Measurements from ENCODE around the gene SLC2A13.
"Not testable (repeated sequence)": the region's sequence is repeated elsewhere in the genome, so short reads cannot be mapped to it uniquely, and the experiment has no call there.

SLC2A13 gene

GRCh38 chr12:39763890-39764169 lies 342.1 kb downstream of the SLC2A13 start:
- DNase-seq (ENCODE audit: low read depth in 2 of 2, low spot score in 1 of 2), result no peak

DNA sequence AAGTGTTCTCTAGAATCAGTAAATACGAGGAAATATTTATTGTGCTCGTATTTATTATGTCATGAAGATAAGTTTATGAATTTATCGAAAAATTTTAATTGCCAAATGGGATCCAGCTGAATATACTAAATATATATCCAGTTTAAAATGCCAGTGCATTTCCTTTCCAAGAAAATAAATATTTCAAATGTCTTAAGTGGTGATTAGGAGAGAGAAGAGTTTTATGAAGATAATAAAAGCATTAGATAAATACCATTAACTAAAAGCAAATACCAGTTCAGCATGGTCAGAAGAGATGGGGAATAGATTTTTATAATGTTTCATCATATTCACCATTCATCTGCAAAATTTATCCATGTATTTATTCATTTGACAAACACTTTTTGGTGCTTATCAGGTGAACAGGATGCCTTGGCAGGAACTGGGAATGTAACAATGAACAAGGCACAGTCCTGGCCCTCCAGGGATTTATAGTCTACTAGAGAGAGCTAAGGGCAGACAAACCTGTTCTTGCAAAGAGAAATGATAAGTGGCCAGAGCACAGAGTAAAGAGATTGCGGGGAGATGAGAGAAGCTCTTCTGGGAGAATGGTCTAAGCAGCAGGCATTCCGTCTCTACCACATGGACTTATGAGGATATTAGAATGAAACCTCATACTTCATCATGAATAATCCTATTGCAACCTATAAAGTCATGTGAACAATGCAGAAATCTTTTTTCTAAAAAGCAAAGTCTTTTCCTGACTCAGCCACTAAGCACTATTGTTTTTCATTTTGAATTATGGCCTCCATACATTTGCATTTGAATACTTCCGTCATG lies 342.6 kb downstream of the SLC2A13 start:
- no peak for DNase-seq (ENCODE audit: low read depth in 2 of 2, low spot score in 1 of 2)

GRCh38 chr12:39755478-39755877 lies 350.4 kb downstream of the SLC2A13 start:
- DNase-seq (ENCODE audit: low read depth in 2 of 2, low spot score in 1 of 2), result no peak

GRCh38 chr12:39752482-39753137 lies 353.3 kb downstream of the SLC2A13 start:
- no peak for DNase-seq (ENCODE audit: low read depth in 2 of 2, low spot score in 1 of 2)

DNA sequence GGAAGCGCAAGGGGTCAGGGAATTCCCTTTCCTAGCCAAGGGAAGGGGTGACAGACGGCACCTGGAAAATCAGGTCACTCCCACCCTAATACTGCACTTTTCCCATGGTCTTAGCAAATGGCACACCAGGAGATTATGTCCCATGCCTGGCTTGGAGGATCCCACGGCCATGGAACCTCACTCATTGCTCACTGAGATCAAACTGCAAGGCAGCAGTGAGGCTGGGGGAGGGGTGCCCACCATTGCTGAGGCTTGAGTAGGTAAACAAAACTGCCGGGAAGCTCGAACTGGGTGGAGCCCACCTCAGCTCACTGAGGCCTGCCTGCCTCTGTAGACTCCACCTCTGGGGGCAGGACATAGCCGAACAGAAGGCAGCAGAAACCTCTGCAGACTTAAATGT lies 359.7 kb downstream of the SLC2A13 start:
- DNase-seq (ENCODE audit: low read depth in 2 of 2, low spot score in 1 of 2), result not testable (repeated sequence)

GRCh38 chr12:39743655-39744054 lies 362.2 kb downstream of the SLC2A13 start:
- no peak for DNase-seq (ENCODE audit: low read depth in 2 of 2, low spot score in 1 of 2)

DNA sequence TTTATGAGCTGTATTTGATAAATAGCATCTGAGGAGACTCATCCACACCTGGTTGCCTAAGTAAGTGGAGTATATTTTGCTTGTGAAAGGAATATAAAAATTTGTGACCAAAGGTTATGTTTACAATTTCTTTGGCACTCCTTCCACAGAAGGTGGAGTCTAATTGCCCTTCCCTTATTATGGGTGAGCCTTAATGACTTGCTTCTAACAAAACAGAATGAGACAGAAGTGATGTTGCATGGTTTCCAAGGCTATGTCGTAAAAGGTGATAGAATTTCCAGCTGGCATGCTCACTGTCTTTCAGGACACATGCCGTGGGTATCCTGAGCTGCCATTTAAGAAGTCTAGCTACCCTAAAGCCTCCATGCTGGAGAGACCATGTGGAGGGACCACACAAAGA lies 369.5 kb downstream of the SLC2A13 start:
- no peak for DNase-seq (ENCODE audit: low read depth in 2 of 2, low spot score in 1 of 2)

GRCh38 chr12:39723831-39724230 lies 382.1 kb downstream of the SLC2A13 start:
- no peak for DNase-seq (ENCODE audit: low read depth in 2 of 2, low spot score in 1 of 2)

GRCh38 chr12:39722504-39722903 lies 383.4 kb downstream of the SLC2A13 start:
- no peak for DNase-seq (ENCODE audit: low read depth in 2 of 2, low spot score in 1 of 2)

- DNase-seq (ENCODE audit: low read depth in 2 of 2, low spot score in 1 of 2), result no peak
These were observed 392.3 kb downstream of the SLC2A13 start for GRCh38 chr12:39713552-39713951.

DNA sequence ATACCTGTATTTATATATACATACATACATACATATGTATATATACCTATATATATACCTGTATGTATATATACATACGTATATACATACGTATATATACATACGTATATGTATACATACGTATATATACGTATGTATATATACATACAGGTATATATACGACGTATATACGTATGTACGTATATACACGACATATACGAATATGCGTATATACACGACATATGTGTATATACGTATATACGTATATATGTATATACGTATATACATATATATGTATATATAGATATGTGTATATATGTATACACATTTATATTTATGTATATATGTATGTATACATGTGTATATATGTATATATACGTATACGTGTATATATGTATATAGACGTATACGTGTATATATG lies 393.5 kb downstream of the SLC2A13 start:
- DNase-seq (ENCODE audit: low read depth in 2 of 2, low spot score in 1 of 2), result no peak
